NCI-H1105 (cell line): ENCODE results near the gene FAM216A.
"Not testable (repeated sequence)": the region's sequence is repeated elsewhere in the genome, so short reads cannot be mapped to it uniquely, and the experiment has no call there.

Source experiments
- DNase-seq: peaks from one replicate; lab custom pipeline; 2025; lab: John Stamatoyannopoulos, UW

Gene FAM216A

DNA sequence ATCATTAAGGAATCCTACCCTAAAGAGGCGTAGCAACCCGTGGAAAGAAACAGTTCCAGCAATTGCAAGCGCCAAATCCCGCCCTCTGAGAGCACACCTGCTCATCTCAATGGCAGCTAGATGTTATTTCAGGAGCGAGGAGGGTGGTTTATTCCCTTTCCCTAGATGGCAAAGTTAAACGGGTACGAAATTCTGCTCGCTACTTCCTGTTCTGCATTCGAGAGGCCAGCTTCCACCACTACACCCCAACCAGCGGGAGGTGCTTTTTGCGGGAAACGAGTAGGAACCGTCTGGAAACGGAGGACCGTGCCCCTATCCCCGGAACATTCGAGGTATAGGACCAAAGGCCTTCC, 32.7 kb downstream of the FAM216A start:
- peak; percentile 61 for DNase-seq

DNA sequence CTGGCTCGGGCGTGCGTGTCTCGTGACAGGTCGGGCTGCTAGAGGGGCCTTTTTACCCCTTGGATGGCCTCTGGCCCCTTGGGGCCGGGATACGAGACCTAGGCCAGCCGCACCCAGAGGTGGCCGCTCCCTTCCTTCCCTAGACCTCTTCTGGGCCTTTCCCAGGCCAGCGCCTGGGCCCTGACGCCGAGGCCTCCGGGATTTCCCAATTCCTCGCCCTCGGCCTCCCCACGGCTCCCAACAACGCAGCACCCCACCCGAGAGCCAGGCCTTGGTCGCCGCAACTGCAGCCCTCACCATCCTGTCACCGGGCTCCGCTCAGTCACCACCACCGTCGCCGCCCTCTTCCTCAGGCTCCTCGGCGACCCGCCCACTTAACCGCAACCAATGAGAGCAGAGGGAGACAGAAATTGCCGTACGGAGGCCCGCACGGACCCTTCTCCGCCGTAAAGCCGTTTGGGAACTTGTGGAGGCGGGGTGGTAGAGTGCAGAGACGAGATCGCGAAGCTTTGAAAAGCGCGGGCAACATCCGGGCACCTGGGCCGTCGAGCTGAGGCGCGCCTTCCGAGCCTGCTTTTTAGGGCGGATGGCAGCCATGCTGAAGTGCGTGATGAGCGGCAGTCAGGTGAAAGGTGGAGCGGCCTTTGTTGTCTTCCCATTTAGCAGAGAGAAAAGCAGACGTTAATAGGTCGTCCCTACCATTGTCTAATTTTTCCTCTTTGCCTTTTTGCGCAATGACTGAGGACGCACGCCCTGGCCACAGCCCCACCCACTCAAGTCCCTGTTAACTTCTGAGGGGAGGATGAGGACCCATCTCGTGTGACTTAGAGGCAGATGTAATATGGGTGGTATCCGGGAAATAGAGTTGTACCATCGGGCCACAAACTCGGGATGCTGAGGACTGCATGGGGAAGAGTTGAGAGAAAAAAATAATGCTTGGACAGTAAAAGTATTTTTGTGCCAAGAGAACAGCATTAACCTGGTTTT, 33.4 kb downstream of the FAM216A start, which contains the start of the genes RAD9B and VPS29:
Gene RAD9B, plus strand, starts transcription at position 580 of the 987 bp plus-strand sequence. Its CDS starts 7 bp downstream, at position 587.
Gene VPS29, minus strand, starts transcription at position 360 of the 987 bp plus-strand sequence. Its CDS starts 60 bp downstream, at position 300.
- DNase-seq, result peak; percentile 98

DNA sequence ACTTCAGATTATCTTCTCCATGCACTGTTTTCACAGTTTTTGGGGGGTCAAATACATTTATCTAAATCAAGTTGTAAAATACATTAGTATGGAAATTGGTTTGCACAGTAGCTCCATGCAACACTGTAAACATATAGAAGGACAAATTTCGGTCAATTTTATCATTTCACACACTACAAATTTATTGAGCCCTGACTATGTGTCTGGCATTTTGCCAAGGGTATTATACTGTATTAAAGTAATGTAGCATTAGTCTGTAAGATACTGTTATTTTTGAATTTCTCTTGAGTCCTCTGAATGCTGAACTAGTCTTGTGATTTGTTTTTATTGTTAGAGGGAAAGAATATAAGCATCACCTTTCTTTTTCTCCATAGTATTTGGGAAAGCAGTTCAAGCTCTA, 34.8 kb downstream of the FAM216A start:
- DNase-seq, result no peak

DNA sequence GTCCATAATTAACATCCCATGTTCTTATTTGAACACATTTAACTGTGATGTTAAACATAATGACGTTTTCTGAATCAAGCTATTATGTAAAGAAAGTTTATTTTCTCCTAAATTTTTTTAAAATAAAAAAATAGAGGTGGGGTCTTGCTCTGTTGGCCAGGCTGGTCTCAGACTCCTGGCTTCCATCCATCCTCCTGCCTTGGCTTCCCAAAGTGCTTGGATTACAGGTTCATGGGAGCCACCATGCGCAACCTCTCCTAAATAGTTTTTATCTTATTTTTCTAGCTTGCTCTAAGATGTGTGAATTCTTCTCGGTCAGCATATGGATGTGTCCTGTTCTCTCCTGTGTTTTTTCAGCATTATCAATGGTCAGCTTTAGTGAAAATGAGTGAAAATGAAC, 36.7 kb downstream of the FAM216A start:
- no peak for DNase-seq

DNA sequence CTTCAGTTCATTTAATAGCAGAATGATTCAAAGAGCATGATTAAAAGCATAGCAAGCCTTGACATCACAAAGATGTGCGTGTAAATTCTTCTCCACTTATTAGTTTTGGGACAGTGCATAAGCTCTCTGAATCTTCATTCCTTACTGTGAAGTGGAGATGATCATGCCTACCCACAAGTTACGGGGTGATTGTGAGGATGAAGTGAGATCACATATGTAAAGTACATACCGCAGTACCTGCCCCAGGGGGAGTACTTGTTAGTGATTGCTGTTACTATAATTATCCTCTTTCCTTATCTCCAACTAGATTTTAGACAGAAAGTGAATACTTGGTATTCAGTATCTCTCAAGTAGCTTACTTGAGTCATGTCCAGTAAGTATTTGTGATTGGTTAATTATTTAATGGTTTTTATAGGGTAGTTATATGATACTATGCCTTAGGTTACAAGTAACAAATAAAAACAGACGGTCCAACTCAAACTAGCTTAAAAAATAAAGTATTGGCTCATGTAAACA, 39.5 kb downstream of the FAM216A start:
- DNase-seq, result no peak

DNA sequence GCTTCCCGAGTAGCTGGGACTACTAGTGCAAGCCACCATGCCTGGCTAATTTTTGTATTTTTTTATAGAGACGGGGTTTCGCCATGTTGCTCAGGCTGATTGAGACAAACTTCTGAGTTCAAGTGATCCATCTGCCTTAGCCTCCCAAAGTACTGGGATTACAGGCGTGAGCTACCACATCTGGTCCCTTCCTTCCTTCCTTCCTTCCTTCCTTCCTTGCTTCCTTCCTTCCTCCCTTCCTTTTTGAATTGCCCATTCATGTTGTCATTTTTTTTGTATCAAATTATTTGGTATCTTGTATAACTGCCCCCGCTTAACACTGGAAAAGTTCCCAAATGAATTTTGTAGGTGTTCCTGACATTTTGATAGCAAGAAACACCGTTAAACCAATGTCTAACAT, 45.2 kb downstream of the FAM216A start:
- no peak for DNase-seq

DNA sequence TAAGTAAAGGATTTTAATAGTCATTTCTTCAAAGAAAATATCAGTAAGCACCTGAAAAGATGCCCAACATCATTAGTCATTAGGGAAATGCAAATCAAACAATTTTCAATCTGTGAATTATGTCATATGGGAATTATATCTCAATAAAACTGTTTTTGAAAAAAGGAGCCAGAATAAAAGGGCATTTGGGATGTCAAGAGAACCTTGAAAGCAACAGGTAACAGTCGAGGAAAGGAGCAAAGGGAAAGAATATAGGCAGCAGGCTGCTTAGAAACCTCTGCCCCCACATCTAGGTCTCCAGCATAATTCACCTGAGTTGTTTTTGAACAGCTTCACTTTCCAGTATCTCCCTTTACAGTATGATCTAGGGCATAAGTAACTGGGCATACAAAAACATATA, 45.7 kb downstream of the FAM216A start:
- no peak for DNase-seq

DNA sequence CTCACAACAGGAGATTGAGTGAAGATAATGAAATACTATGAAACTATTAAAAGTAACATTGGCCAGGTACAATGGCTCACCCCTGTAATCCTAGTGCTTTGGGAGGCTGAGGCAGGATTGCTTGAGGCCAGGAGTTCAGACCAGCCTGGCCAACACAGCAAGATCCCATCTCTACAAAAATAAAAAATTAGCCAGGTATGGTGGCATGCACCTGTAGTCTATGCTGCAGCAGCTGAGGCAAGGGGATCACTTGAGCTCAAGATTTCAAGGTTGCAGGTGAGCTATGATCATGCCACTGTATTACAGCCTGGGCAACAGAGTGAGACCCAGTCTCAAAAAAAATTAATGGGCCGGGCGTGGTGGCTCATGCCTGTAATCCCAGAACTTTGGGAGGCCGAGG, 48.4 kb downstream of the FAM216A start:
- DNase-seq, result no peak

DNA sequence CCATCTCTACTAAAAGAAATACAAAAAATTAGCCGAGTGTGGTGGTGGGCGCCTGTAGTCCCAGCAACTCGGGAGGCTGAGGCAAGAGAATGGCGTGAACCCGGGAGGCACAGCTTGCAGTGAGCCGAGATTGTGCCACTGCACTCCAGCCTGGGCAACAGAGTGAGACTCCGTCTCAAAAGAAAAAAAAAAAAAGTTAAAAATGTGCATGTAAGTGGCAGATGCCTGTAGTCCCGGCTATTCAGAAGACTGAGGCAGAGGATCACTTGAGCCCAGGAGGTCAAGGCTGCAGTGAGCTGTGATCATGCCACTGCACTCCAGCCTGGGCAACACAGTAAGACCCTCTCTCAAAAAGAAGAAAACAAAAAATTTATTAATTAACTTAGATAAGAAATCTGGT, 49.4 kb downstream of the FAM216A start:
- not testable (repeated sequence) for DNase-seq

DNA sequence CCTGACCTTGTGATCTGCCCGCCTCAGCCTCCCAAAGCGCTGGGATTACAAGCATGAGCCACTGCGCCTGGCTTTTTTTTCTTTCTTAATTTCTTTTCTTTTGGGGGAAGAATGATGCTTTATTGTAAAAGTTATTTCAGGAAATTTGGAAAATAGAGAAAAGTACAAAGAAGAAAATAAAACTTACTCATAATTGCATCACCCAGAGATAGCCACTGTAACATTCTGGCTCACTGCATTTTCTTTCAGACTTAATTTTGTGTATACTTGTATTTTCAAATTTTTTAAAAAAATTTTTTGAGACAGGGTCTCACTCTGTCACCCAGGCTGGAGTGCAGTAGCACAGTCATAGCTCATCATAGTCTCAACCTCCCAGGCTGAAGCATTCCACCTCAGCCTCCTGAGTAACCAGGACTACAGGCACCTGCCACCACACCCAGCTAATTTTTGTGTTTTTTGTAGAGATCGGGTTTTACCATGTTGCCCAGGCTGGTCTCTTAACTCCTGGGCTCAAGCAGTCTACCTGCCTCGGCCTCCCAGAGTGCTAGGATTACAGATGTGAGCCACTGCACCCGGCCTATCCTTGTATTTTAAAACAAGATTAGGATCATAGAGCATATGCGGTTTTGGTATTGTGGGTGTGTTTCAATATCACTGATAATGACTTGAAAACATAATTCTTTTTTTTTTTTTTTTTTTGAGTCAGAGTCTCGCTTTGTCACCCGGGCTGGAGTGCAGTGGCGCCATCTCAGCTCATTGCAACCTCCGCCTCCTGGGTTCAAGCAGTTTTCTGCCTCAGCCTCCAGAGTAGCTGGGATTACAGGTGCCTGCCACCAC, 52.4 kb downstream of the FAM216A start:
- not testable (repeated sequence) for DNase-seq

DNA sequence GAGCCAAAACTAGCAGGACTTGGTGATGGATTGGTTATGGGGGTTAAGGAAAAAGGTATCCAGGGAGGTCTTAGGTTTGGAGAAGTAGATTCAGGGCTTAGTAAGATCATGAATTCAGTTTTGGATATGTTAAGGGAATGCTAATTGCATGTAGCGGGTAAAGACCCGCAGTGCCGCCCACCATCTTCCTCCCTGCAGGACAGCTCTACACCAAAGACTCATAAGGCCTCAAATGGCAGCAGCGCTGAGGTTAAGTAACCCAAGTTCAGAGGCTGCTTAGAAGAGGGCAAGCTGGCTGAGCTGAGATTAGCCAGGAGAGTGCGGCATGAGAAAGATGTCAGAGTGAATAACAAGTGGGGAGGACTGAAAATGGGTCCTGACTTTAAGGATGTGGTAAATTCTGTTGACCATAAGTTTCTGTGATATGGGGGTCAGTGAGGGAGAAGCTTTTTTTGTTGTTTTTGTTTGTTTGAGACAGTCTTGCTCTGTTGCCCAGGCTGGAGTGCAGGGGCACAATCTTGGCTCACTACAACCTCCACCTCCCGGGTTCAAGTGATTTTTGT, 59.7 kb downstream of the FAM216A start:
- no peak for DNase-seq

DNA sequence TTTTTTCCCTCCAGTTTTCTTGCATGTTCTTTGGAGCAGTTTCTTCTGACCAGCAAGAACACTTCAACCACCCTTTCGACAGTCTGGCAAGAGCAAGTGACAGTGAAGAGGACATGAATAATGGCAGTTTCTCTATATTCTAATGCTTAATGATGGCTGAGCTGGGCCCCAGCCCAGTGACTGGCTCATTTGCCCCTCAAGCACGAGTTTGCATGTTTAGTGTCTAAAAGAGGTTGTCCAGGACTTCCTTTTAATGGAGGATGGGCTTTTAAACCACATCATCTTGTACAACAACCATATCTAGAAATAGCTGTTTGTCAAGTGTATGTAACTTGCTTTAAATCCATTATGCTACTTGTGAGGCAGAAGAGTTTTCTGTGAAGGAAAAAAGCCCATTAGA, 61.9 kb downstream of the FAM216A start:
- no peak for DNase-seq

DNA sequence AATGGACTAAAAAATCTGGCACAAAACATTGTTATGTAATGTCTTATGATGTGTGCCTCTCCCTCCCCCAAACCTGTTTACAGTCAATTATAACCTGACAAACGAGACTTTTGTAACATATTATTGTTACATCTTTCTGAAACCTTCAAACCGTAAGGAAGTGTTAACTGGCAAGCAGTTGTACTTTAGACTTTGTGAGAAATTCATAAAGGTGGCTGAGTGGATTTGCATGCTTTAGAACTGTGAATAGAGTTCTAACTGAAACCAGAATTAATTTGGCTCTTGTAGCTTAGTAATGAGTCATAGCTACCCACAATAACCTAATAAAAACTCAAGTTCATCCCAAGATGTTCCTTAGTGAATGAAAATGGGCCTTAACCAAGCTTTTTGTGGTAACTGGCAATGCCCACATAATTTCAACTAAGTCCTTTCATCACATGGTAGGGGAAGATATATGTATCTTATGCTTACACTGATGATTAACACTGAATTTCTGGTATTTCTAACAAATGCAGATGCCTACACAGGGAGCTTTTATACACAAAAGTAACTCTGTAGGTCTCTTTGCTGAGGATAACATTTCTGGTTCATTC, 63.2 kb downstream of the FAM216A start:
- DNase-seq, result no peak

DNA sequence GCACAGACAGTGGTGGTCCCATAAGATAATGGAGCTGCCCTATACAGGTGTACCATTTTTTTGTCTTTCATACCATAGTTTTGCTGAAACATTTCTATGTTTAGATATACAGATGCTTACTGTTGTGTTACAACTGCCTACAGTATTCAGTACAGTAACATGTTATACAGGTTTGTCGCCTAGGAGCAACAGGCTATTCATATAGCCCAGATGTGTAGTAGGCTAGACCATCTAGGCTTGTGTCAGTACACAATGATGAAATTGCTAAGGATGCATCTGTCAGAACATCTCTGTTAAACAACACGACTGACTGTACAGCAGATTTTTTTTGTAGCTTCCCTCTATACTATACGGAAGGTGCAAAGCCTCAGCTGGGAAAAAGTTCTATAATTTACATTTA, 64.0 kb downstream of the FAM216A start:
- DNase-seq, result no peak

DNA sequence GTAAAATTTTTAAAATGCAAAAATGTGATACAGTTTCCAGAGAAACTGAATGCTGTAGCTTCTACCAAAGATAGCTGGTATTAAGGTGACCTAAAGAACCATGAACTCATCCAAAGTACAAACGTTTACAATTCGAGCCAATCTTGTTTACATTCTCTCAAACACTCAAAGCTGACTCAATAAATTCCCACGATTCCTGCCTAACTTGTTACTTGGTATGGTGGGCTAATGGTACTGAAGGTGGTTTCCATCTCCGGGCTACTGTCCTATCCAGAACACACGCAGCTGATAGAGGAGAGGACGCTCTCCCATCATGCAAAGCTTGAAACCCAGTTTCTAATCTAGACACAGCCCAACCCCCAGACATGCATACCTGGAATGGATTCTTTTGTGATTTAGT, 65.0 kb downstream of the FAM216A start:
- no peak for DNase-seq

DNA sequence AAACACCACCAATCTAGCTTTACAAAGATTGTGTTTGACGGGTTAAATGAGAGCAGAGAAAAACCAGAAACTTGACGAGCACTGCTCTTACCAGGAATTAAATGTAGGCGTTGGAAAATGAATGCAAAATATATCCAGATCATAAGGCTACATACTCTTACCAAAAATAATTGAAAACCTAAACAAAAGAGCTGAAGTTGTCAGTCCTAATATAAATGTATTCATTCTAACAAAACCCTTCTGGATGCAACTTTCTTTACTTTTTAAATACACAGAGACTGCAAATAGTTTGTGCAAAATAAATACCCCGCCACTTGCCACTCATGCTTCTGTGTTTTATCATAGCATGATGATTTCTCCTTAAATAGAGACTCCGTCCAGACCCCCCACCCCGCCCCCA, 66.2 kb downstream of the FAM216A start:
- DNase-seq, result no peak

DNA sequence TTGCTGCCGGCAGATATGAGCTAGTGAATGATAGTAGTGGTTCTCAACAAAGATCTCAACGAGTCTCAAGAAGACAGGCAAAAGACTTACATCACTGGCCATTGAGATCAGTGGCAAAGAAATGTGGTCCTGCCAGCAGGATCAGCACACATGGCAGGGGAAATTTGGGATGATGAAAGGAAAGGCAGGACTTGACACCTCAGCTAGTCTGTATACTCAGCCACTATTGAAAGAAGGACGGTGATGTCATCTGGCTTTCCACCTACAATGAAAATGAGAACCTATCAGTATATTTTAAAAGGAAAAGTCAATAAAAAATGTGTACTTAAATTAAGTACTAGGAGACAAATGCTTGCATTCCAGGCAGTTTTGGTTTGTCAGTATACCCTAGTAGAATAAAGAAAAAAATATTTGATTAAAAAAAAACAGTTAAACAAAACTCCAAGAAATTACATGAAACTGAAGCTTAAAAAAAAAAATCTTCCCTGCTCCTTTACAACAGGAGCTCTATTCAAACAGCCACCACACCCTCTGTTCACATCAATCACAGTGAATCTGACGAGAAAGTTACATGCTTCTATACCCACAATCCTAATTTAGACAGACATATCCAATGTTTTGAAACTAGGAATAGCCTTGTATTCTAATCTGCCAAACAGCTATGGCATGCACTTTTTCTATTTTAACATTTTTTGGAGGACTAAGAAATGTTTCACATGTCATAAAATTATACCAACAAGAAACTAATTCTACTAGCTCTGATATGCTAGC, 68.4 kb downstream of the FAM216A start:
- no peak for DNase-seq

DNA sequence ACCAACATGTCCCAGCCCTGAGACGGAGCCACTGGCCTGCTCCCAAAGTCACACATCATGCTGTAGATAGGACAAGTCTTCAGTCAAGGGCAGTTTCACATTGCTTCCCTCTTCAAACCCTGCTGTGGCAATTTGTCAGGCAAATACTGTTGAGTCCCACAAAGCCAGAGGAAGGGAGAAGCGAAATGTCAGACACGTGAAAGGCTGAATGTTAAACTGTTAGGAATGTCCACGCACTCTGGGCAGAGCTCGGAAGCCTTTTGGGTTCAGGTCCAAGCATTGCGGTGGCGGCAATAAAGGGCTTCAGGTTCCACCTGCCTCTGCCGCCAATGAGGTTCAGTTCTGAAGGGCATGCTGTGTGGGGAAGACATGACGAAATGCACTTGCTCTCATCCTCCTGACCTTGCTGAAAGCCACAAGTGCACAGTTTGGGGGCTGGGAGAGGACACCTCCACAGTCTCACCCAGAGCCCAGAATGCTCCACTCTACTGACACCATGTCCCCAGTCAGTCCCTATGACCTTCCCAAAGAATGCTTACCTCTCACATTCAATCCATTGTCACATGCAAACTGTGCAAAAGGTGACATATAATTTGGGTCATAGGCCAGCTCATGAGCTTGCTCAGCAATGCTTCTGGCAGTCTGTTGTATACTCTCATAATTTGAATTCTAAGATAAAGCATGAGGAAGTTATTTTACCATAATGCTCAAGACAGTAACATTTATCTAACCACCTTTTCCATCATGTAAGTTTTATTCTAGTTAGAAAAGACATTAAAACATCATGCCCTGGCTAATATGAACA, 69.2 kb downstream of the FAM216A start:
- DNase-seq, result peak; percentile 54

DNA sequence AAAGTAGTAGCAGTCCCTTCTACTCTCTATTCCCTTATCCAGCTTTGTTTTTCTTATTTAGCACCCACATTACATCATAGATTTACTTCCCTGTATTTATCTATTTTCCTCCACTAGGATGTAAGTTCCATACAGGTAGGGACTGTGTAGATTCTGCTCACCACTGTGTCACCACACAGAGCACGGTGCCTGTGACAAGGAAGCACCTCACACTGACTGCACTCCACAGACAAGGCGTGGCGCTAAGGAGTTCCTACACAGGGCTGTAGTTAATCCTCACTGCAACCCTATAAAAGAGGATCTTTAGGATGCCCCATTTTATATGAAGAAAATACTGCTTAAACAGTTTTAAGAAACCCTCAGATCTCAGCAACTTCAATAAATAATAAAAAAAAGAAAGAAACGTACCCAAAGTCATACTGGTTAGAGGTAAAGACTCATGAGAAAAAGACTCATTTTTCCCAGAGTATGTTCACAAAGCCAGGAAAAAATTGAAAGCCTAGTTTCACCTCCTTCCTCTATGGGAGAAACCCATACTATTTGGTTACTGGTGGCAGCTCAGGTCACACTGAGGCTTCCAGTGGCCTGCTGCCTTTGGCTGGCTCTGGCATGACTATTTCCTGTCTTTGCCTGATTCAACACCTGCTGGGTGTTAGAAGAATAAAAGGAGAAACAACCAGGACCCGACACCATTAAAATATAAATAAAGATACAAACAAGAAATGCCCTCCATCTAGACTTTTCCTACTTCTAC, 70.4 kb downstream of the FAM216A start:
- no peak for DNase-seq
